HepG2 (cell line): Measurements from ENCODE around the gene TEAD4. TPM values are rescaled to one million over a fixed set of nuclear protein-coding genes. Genes with fewer than 3 reads are reported as not detected.

Source experiments
- ARNT ChIP-seq: fragments of 450-650 bp; IDR thresholded peaks from 2 replicates; pipeline ENCODE4 v1.6.1; 2017
- ATF7-NPFF ChIP-seq: sonication (generic); formaldehyde crosslinking; IDR thresholded peaks from 2 replicates; pipeline ENCODE4 v1.8.1; 2023; ENCODE audit warnings: mild to moderate bottlenecking, low read depth, missing genetic modification reagents, moderate library complexity
- ATM ChIP-seq: fragments of 450-650 bp; IDR thresholded peaks from 2 replicates; pipeline ENCODE4 v1.7.1; 2017; ENCODE audit warnings: mild to moderate bottlenecking, borderline replicate concordance
- CHD2 ChIP-seq: IDR thresholded peaks from 2 replicates; pipeline ENCODE4 v1.6.1; 2011; ENCODE audit warnings: low read depth, low read length, improper control_type of control experiment
- EZH2 ChIP-seq: conservative IDR thresholded peaks from 2 replicates; pipeline ENCODE4 v1.6.1; 2012; ENCODE audit warnings: mild to moderate bottlenecking, low read depth, low read length, moderate library complexity
- FOSL2 ChIP-seq: sonication (generic); formaldehyde crosslinking; IDR thresholded peaks from 2 replicates; pipeline ENCODE4 v1.4.0; 2020; ENCODE audit warnings: missing genetic modification reagents
- HOXA5 ChIP-seq: sonication (generic); formaldehyde crosslinking; IDR thresholded peaks from 2 replicates; pipeline ENCODE4 v1.4.0; 2020; ENCODE audit warnings: missing genetic modification reagents
- MAFK ChIP-seq, 2 experiments: IDR thresholded peaks in 1 of 2; conservative IDR thresholded peaks in 1 of 2; 2 replicates each; pipeline ENCODE4 v1.6.1; 2011; ENCODE audit warnings: improper control_type of control experiment in 2 of 2, low read length in 2 of 2
- NBN ChIP-seq: fragments of 450-650 bp; conservative IDR thresholded peaks from 2 replicates; pipeline ENCODE4 v1.6.1; 2017
- RCOR2 ChIP-seq: IDR thresholded peaks from 2 replicates; pipeline ENCODE4 v1.6.1; 2016; ENCODE audit warnings: missing biosample characterization, missing genetic modification reagents
- SALL1 ChIP-seq: sonication (generic); formaldehyde crosslinking; IDR thresholded peaks from 2 replicates; pipeline ENCODE4 v1.8.0; 2022; ENCODE audit warnings: mild to moderate bottlenecking, missing genetic modification reagents
- SP1 ChIP-seq, 2 experiments: fragments of 450-650 bp in 1 of 2; sonication (generic) in 1 of 2; formaldehyde crosslinking in 1 of 2; IDR thresholded peaks; 2 replicates each; pipeline versions ENCODE4 v1.4.0 to v1.6.1; 2016 to 2020; ENCODE audit warnings: missing genetic modification reagents in 1 of 2
- SRF ChIP-seq: IDR thresholded peaks from 2 replicates; pipeline ENCODE4 v1.6.1; 2011; ENCODE audit warnings: mild to moderate bottlenecking, low read depth, low read length, moderate library complexity
- TEAD3 ChIP-seq: optimal IDR thresholded peaks from 2 replicates; pipeline ENCODE3; 2016; ENCODE audit warnings: borderline replicate concordance
- TERF1 ChIP-seq: sonication (generic); formaldehyde crosslinking; IDR thresholded peaks from 2 replicates; pipeline ENCODE4 v1.8.0; 2022; ENCODE audit warnings: mild to moderate bottlenecking, missing genetic modification reagents, moderate library complexity
- XBP1 ChIP-seq: sonication (generic); formaldehyde crosslinking; IDR thresholded peaks from 2 replicates; pipeline ENCODE4 v1.5.0; 2020; ENCODE audit warnings: missing genetic modification reagents
- YEATS2 ChIP-seq: sonication (generic); formaldehyde crosslinking; IDR thresholded peaks from 2 replicates; pipeline ENCODE4 v1.4.0; 2020; ENCODE audit warnings: missing genetic modification reagents, borderline replicate concordance
- YEATS4 ChIP-seq: sonication (generic); formaldehyde crosslinking; IDR thresholded peaks from 2 replicates; pipeline ENCODE4 v1.4.0; 2020; ENCODE audit warnings: missing genetic modification reagents, borderline replicate concordance
- ZBED4 ChIP-seq: sonication (generic); formaldehyde crosslinking; IDR thresholded peaks from 2 replicates; pipeline ENCODE4 v1.4.0; 2020; ENCODE audit warnings: missing genetic modification reagents, borderline replicate concordance
- polyA plus RNA-seq, 8 experiments: library from polyadenylated mRNA; depleted of rRNA in 3 of 8; stranded (reverse) in 7 of 8; unstranded in 1 of 8; fragments of >200 nt; fragmentation: Illumina TruSeq in 4 of 8; extraction: Trizol in 4 of 8; gene quantifications; 2 replicates each; pipeline versions ENCODE4 v1.2.1 to v1.2.3, GENCODE V29; 2011 to 2016; ENCODE audit warnings: low read depth in 4 of 8, missing spikeins in 1 of 8, mixed read lengths in 1 of 8; ENCODE audit not compliant: insufficient read depth in 1 of 8
- total RNA-seq, 5 experiments: library from RNA; depleted of rRNA; stranded (reverse); fragments of >200 nt; fragmentation: Illumina TruSeq; extraction: Trizol; gene quantifications; 2 replicates each; pipeline ENCODE4 v1.2.3, GENCODE V29; 2016; ENCODE audit warnings: low read depth in 1 of 5

The TEAD4 gene
- total and polyA plus RNA-seq, 2 of the 13 experiments (the other 11 are each of a cell fraction or from before 2014, with no cell fraction given) = 45.0 to 69.4 TPM

- no peak for TF ChIP-seq SALL1 (CRISPR knock-in tag)
- TF ChIP-seq ATF7-NPFF (CRISPR knock-in tag) = no peak
- TF ChIP-seq TERF1 (CRISPR knock-in tag) = no peak
- no peak for TF ChIP-seq XBP1
- TF ChIP-seq TEAD3 (CRISPR knock-in tag) = peak; percentile 69
- TF ChIP-seq EZH2 = no peak
- TF ChIP-seq ARNT = no peak
- no peak for TF ChIP-seq YEATS2 (CRISPR knock-in tag)
- TF ChIP-seq CHD2 = no peak
- TF ChIP-seq ZBED4 (CRISPR knock-in tag) = no peak
- no peak for TF ChIP-seq YEATS4 (CRISPR knock-in tag)
- no peak for TF ChIP-seq FOSL2 (CRISPR knock-in tag)
- TF ChIP-seq ATM = no peak
- TF ChIP-seq NBN = no peak
- TF ChIP-seq MAFK (conservative IDR thresholded peaks at IDR 0.05 in 1 of 2, IDR thresholded peaks at IDR 0.05 in 1 of 2; ENCODE audit: low read length in 2 of 2) = no peak
- no peak for TF ChIP-seq SP1 (IDR thresholded peaks at IDR 0.05)
- no peak for TF ChIP-seq SP1 (CRISPR knock-in tag; IDR thresholded peaks at IDR 0.05)
- no peak for TF ChIP-seq RCOR2 (CRISPR knock-in tag)
- TF ChIP-seq SRF = no peak
- TF ChIP-seq HOXA5 (CRISPR knock-in tag) = no peak
Observed at GRCh38 chr12:3071107-3071506, 111.9 kb downstream of the TEAD4 start (continued).
